HG02798 (cell line): ENCODE data around the gene RPL18.
"Not testable (repeated sequence)": the region's sequence is repeated elsewhere in the genome, so short reads cannot be mapped to it uniquely, and the experiment has no call there.

ENCODE experiments used
- ATAC-seq: cut with Tn5 transposase; IDR thresholded peaks from one replicate; pipeline ENCODE4 v1.9.1; 2021; ENCODE audit warnings: mild to moderate bottlenecking; ENCODE audit not compliant: unreplicated experiment, poor library complexity

RPL18 gene

DNA sequence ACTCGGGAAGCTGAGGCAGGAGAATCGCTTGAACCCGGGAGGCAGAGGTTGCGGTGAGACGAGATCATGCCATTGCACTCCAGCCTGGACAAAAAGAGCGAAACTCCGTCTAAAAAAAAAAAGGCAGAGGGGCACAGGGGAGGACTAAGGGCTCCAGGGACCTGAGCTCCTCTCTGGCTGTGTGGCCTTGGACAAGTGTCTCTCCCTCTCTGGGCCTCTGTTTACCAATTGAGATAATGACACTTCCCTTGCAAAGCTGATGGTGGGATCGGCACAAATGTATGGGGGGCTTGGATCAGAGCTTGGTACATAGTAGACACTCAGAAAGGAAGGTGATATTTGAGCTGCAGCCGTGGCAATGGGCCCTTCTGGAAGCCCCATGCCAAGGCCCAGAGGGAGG is 23.8 kb downstream of the RPL18 start:
- no peak for ATAC-seq

DNA sequence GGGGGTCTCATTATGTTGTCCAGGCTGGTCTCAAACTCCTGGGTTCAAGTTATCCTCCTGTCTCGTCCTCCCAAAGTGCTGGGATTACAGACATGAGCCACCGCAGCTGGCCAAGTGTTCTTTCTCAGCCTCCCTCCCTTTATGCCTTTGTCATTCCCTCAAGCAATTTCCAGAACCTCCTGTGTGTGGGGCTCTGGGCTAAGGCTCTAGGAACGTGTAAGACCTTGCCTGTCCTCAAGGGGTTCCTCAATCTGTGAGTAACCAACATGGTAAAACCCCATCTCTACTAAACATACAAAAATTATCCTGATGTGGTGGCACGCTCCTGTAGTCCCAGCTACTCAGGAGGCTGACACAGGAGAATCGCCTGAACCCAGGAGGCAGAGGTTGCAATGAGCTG is 28.0 kb downstream of the RPL18 start:
- ATAC-seq: no peak

- ATAC-seq: peak; percentile 60
Measured at GRCh38 chr19:48588670-48589401, 30.1 kb downstream of the RPL18 start.

DNA sequence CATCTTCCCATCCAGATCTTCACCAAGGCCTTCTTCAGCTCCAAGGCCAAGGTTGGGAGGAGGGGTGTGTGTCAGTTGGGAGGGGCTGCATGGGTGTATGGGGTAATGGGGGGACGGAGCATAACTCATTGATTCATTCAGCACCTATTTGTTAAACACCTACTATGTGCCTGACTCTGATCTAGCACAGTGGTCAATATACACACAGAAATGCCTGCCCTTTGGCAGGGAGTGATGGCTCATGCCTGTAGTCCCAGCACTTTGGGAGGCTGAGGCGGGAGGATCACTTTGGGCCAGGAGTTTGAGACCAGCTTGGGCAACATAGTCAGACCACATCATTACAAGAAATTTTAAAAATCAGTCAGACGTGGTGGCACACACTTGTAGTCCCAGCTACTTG is 31.6 kb downstream of the RPL18 start:
- ATAC-seq: no peak

GRCh38 chr19:48582168-48582567 is 36.8 kb downstream of the RPL18 start:
- ATAC-seq: no peak

DNA sequence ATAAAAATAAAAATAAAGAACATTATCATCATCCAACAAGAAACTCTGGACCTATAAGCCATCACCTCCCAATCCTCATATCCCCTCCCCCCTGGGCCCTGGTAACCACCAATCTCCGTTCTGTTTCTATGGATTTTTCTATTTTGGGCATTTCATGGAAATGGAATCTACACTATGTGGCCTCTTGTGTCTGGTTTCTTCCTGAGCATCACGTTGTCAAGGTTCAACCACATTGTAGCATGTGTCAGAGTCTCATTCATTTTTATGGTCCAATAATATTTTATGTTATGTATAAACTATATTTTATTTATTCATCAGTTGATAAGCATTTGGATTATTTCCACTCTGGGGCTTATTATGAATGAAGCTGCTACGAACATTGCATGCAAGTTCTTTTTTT is 40.1 kb downstream of the RPL18 start:
- no peak for ATAC-seq

- not testable (repeated sequence) for ATAC-seq
Measured at GRCh38 chr19:48577908-48578307, 41.1 kb downstream of the RPL18 start.

- no peak for ATAC-seq
Measured at GRCh38 chr19:48575931-48576622, 42.9 kb downstream of the RPL18 start.

GRCh38 chr19:48573163-48573505 is 45.8 kb downstream of the RPL18 start:
- no peak for ATAC-seq

GRCh38 chr19:48571378-48572162 is 47.4 kb downstream of the RPL18 start:
- no peak for ATAC-seq

DNA sequence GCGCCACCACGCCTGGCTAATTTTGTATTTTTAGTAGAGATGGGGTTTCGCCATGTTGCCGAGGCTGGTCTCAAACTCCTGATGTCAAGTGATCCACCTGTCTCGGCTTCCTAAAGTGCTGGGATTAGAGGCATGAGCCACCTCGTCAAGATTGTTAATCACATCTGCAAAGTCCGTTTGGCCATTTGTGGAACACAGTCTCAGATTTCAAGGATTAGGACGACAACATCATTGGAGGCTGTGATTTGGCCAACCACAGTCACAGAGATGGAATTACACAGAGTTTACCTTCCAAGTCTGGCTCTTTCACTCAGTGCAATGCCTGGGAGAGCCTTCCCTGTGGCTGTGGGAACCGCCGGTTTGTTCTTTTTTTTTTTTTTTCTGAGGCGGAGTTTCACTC is 49.2 kb downstream of the RPL18 start:
- ATAC-seq: no peak

GRCh38 chr19:48568345-48568886 is 50.6 kb downstream of the RPL18 start:
- ATAC-seq: no peak
